ENCODE results near the gene DGCR2.
"Not testable (repeated sequence)": the region's sequence is repeated elsewhere in the genome, so short reads cannot be mapped to it uniquely, and the experiment has no call there.

DGCR2 gene

GRCh38 chr22:18990355-18991137, 131.7 kb downstream of the DGCR2 start:
- no peak for TF ChIP-seq CTCF (IDR thresholded peaks at IDR 0.05; ENCODE audit: low read depth, low read length)
- Histone ChIP-seq H3K36me3 (no peaks in the 10 kb centered on the region), H3K4me1 (peaks cover 9% of the 10 kb centered on the region), H3K9me3 (no peaks in the 10 kb centered on the region), H3K4me3 (ENCODE audit: low read depth, low read length) (no peak overlapping the region), H3K27me3 (no peaks in the 10 kb centered on the region)
- DNase-seq = no peak

GRCh38 chr22:18988958-18989357, 133.3 kb downstream of the DGCR2 start:
- H3K4me1 ChIP-seq = no peaks in the 10 kb centered on the region

GRCh38 chr22:18987765-18988164, 134.4 kb downstream of the DGCR2 start:
- no peaks in the 10 kb centered on the region for H3K4me1 ChIP-seq
- peak; percentile 55 for TF ChIP-seq CTCF (IDR thresholded peaks at IDR 0.05; ENCODE audit: low read depth, low read length)
- no peaks in the 10 kb centered on the region for H3K36me3 ChIP-seq
- H3K9me3 ChIP-seq = no peaks in the 10 kb centered on the region
- no peaks in the 10 kb centered on the region for H3K27me3 ChIP-seq
- H3K4me3 ChIP-seq (ENCODE audit: low read depth, low read length) = no peak overlapping the region
- peak; percentile 48 for DNase-seq

More at GRCh38 chr22:18988958-18989357, 133.3 kb downstream of the DGCR2 start:
- no peak for TF ChIP-seq CTCF (IDR thresholded peaks at IDR 0.05; ENCODE audit: low read depth, low read length)
- DNase-seq = no peak
- Histone ChIP-seq H3K4me3 (ENCODE audit: low read depth, low read length) (no peak overlapping the region), H3K9me3 (no peaks in the 10 kb centered on the region), H3K36me3 (no peaks in the 10 kb centered on the region), H3K27me3 (no peaks in the 10 kb centered on the region)

GRCh38 chr22:18987114-18987513, 135.1 kb downstream of the DGCR2 start:
- not testable (repeated sequence) for H3K27me3 ChIP-seq; DNase-seq; H3K36me3 ChIP-seq; H3K4me3 ChIP-seq (ENCODE audit: low read depth, low read length); H3K4me1 ChIP-seq; H3K9me3 ChIP-seq
